Esophagus squamous epithelium (tissue), 4 donors: Measurements from ENCODE around the gene TUBA1B.

Source experiments
- POLR2A ChIP-seq, 4 donors: fragments of 450-650 bp; IDR thresholded peaks; one replicate each; pipeline ENCODE4 v1.6.1; 2017; ENCODE audit warnings: antibody characterized with exemption in 4 of 4, mild to moderate bottlenecking in 4 of 4, moderate library complexity in 3 of 4
- TF ChIP-seq, protein P1 (sequence below), 6 experiments: fragments of 450-650 bp in 4 of 6; fragments of 200-600 bp in 2 of 6; sonication (generic) in 2 of 6; IDR thresholded peaks; one replicate each; pipeline ENCODE4 v1.5.1; 2016 to 2019; ENCODE audit warnings: antibody characterized with exemption in 6 of 6, mild to moderate bottlenecking in 4 of 6, moderate library complexity in 4 of 6

DNA sequence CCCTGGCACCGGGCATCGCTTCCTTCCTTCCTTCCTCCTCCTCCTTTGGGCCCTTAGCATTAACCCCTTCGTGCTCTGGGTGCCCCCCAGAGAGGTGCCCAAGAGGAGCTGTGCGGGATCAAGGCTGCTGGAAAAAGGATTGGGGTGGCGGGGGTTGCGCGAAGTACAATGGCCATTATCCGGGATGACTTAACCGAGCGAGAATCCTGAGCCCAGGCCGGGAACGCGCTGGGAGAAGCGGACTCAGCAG is 39.4 kb downstream of the TUBA1B start:
- TF ChIP-seq, protein P1, sequence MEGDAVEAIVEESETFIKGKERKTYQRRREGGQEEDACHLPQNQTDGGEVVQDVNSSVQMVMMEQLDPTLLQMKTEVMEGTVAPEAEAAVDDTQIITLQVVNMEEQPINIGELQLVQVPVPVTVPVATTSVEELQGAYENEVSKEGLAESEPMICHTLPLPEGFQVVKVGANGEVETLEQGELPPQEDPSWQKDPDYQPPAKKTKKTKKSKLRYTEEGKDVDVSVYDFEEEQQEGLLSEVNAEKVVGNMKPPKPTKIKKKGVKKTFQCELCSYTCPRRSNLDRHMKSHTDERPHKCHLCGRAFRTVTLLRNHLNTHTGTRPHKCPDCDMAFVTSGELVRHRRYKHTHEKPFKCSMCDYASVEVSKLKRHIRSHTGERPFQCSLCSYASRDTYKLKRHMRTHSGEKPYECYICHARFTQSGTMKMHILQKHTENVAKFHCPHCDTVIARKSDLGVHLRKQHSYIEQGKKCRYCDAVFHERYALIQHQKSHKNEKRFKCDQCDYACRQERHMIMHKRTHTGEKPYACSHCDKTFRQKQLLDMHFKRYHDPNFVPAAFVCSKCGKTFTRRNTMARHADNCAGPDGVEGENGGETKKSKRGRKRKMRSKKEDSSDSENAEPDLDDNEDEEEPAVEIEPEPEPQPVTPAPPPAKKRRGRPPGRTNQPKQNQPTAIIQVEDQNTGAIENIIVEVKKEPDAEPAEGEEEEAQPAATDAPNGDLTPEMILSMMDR (IDR thresholded peaks at IDR 0.05): no peak
- TF ChIP-seq POLR2A (IDR thresholded peaks at IDR 0.05): no peak
